Type B pancreatic cell (in vitro differentiated cells): ENCODE results near the gene CLDND1. TPM values are rescaled to one million over a fixed set of nuclear protein-coding genes. Genes with fewer than 3 reads are reported as not detected.
A peak's percentile ranks its signal among the peaks of the same experiment; 100 is the strongest.

Source experiments
- DNase-seq: peaks from one replicate; pipeline ENCODE4 v3.0.0; 2021; ENCODE audit warnings: mixed read lengths; ENCODE audit not compliant: unreplicated experiment; ENCODE audit errors: extremely low spot score
- H3K27ac Mint-ChIP-seq: 2 replicates; pipeline ENCODE4 v1.8.0; 2021; ENCODE audit warnings: mild to moderate bottlenecking, mixed read lengths
- H3K27me3 Mint-ChIP-seq: 2 replicates; pipeline ENCODE4 v1.8.0; 2021; ENCODE audit warnings: mixed read lengths
- H3K36me3 Mint-ChIP-seq: 2 replicates; pipeline ENCODE4 v1.8.0; 2021; ENCODE audit warnings: mixed read lengths
- H3K4me1 Mint-ChIP-seq: one replicate; pipeline ENCODE4 v1.8.0; 2021; ENCODE audit warnings: mixed read lengths; ENCODE audit not compliant: unreplicated experiment
- H3K4me3 Mint-ChIP-seq: 2 replicates; pipeline ENCODE4 v1.8.0; 2021; ENCODE audit warnings: mild to moderate bottlenecking, mixed read lengths
- H3K9me3 Mint-ChIP-seq: 2 replicates; pipeline ENCODE4 v1.8.0; 2021; ENCODE audit warnings: mixed read lengths
- CTCF ChIP-seq: fragments of 200-600 bp; sonication (generic); conservative IDR thresholded peaks from 2 replicates; pipeline ENCODE4 v1.5.0; 2021; ENCODE audit warnings: antibody characterized with exemption, mild to moderate bottlenecking
- total RNA-seq: library from RNA; stranded (reverse); gene quantifications from 2 replicates; pipeline ENCODE4 v1.2.1, GENCODE V29; 2021; ENCODE audit warnings: low replicate concordance

Gene CLDND1
- total RNA-seq, 1 donor from 2014 or later, result 83.1 TPM

- peaks cover 5% of the 10 kb centered on the region for H3K4me1 Mint-ChIP-seq
- no peak overlapping the region for H3K4me3 Mint-ChIP-seq
- H3K27ac Mint-ChIP-seq, result peak overlapping the region; percentile 40
- H3K9me3 Mint-ChIP-seq, result no peaks in the 10 kb centered on the region
- no peaks in the 10 kb centered on the region for H3K27me3 Mint-ChIP-seq
- H3K36me3 Mint-ChIP-seq, result peaks cover 6% of the 10 kb centered on the region
- DNase-seq, result no peak
- no peak for TF ChIP-seq CTCF
Measured at GRCh38 chr3:98512576-98512975, 10.1 kb downstream of the CLDND1 start.

- no peak for TF ChIP-seq CTCF
- no peaks in the 10 kb centered on the region for H3K9me3 Mint-ChIP-seq
- no peak for DNase-seq
- peaks cover 3% of the 10 kb centered on the region for H3K36me3 Mint-ChIP-seq
- no peaks in the 10 kb centered on the region for H3K27me3 Mint-ChIP-seq
- H3K4me3 Mint-ChIP-seq, result no peak overlapping the region
- peaks cover 5% of the 10 kb centered on the region for H3K4me1 Mint-ChIP-seq
- no peak overlapping the region for H3K27ac Mint-ChIP-seq
Measured at GRCh38 chr3:98508582-98508981, 14.1 kb downstream of the CLDND1 start.

- peaks cover 3% of the 10 kb centered on the region for H3K36me3 Mint-ChIP-seq
- TF ChIP-seq CTCF, result no peak
- no peaks in the 10 kb centered on the region for H3K27me3 Mint-ChIP-seq
- H3K4me1 Mint-ChIP-seq, result peaks cover 4% of the 10 kb centered on the region
- no peak for DNase-seq
- H3K27ac Mint-ChIP-seq, result no peak overlapping the region
- H3K4me3 Mint-ChIP-seq, result no peak overlapping the region
- no peaks in the 10 kb centered on the region for H3K9me3 Mint-ChIP-seq
Measured at GRCh38 chr3:98504539-98504938, 18.2 kb downstream of the CLDND1 start.

- no peaks in the 10 kb centered on the region for H3K9me3 Mint-ChIP-seq
- DNase-seq, result no peak
- H3K4me1 Mint-ChIP-seq, result no peaks in the 10 kb centered on the region
- no peak overlapping the region for H3K27ac Mint-ChIP-seq
- H3K36me3 Mint-ChIP-seq, result peaks cover 3% of the 10 kb centered on the region
- no peak overlapping the region for H3K4me3 Mint-ChIP-seq
- no peaks in the 10 kb centered on the region for H3K27me3 Mint-ChIP-seq
- TF ChIP-seq CTCF, result no peak
Measured at GRCh38 chr3:98501863-98502576, 20.7 kb downstream of the CLDND1 start.

- Mint-ChIP-seq H3K4me1 (no peaks in the 10 kb centered on the region), H3K36me3 (peaks cover 3% of the 10 kb centered on the region), H3K9me3 (no peaks in the 10 kb centered on the region), H3K27me3 (no peaks in the 10 kb centered on the region), H3K4me3 (no peak overlapping the region), H3K27ac (no peak overlapping the region)
- TF ChIP-seq CTCF, result no peak
- DNase-seq, result no peak
Measured at GRCh38 chr3:98501270-98501669, 21.4 kb downstream of the CLDND1 start.
